Ammon's horn (tissue), 1 donor: ENCODE data around the gene USP34.
"Not testable (repeated sequence)": the region's sequence is repeated elsewhere in the genome, so short reads cannot be mapped to it uniquely, and the experiment has no call there.

Experiments
- DNase-seq: peaks from one replicate; pipeline ENCODE4 v3.0.0-alpha.2; 2016; ENCODE audit warnings: low spot score

Gene USP34

GRCh38 chr2:61148091-61148490, 322.8 kb downstream of the USP34 start:
- not testable (repeated sequence) for DNase-seq

- DNase-seq, result no peak
These were observed 324.9 kb downstream of the USP34 start for GRCh38 chr2:61145990-61146389.

- peak; percentile 95 for DNase-seq
These were observed 326.1 kb downstream of the USP34 start for GRCh38 chr2:61144697-61145268.

GRCh38 chr2:61141151-61141550, 329.7 kb downstream of the USP34 start:
- no peak for DNase-seq

GRCh38 chr2:61138859-61139258, 332.0 kb downstream of the USP34 start:
- DNase-seq, result no peak
